A549 (cell line): ENCODE measurements around the gene GSTK1. TPM values are rescaled to one million over a fixed set of nuclear protein-coding genes. Genes with fewer than 3 reads are reported as not detected.

Experiments
- ATAC-seq, 2 experiments: fragments of 200-7000 bp in 1 of 2; fragments of >200 bp in 1 of 2; cut with Nextera tagmentation in 1 of 2; cut with Tn5 transposase in 1 of 2; 3 replicates each; pipeline versions ENCODE4 v1.8.0 to v1.9.1; 2018 to 2020; ENCODE audit warnings: mild to moderate bottlenecking in 1 of 2, moderate library complexity in 1 of 2
- CTCF ChIA-PET: fragments of 300-600 bp; sonication (Branson Sonifier 250); formaldehyde crosslinking; extraction: SDS; loops from one replicate; lab custom pipeline; 2021; ENCODE audit warnings: antibody characterized with exemption, inconsistent platforms; lab: Yijun Ruan, JAX
- POLR2A ChIA-PET: fragments of 350-600 bp; formaldehyde crosslinking; extraction: SDS; loops from one replicate; lab custom pipeline; 2021; ENCODE audit warnings: antibody characterized with exemption, inconsistent platforms; lab: Yijun Ruan, JAX
- DNase-seq, 2 experiments: peaks; one replicate each; pipeline versions ENCODE4 v3.0.0 to v3.0.0-alpha.2; 2011 to 2016; ENCODE audit warnings: low read depth in 1 of 2, low spot score in 1 of 2
- FAIRE-seq: peaks from 2 replicates; lab custom pipeline; 2011; peaks lifted over from hg19 to GRCh38; lab: Jason Lieb, UNC
- H3K27ac ChIP-seq, 2 experiments: fragments of >200 bp; sonication (Bioruptor Twin); formaldehyde crosslinking; 3 replicates each; pipeline ENCODE4 v1.5.1; 2016 to 2017
- H3K4me1 ChIP-seq: fragments of >200 bp; sonication (Bioruptor Twin); formaldehyde crosslinking; 3 replicates; pipeline ENCODE4 v1.6.1; 2016
- H3K4me2 ChIP-seq: fragments of >200 bp; sonication (Bioruptor Twin); formaldehyde crosslinking; 3 replicates; pipeline ENCODE4 v1.6.1; 2016
- H3K4me3 ChIP-seq: fragments of >200 bp; sonication (Bioruptor Twin); formaldehyde crosslinking; 3 replicates; pipeline ENCODE4 v1.5.1; 2016
- H3K9me3 ChIP-seq: fragments of >200 bp; sonication (Bioruptor Twin); formaldehyde crosslinking; 3 replicates; pipeline ENCODE4 v1.6.1; 2016
- CHD2 ChIP-seq: fragments of 150-350 bp; IDR thresholded peaks from 2 replicates; pipeline ENCODE4 v1.6.1; 2014; ENCODE audit warnings: low read length; ENCODE audit not compliant: partially characterized antibody
- CHD4 ChIP-seq: fragments of 200-600 bp; sonication (generic); IDR thresholded peaks from 2 replicates; pipeline ENCODE4 v1.6.1; 2016; ENCODE audit warnings: antibody characterized with exemption, mild to moderate bottlenecking, borderline replicate concordance
- ELK1 ChIP-seq: fragments of 150-350 bp; IDR thresholded peaks from 2 replicates; pipeline ENCODE4 v1.6.1; 2014; ENCODE audit warnings: low read depth, mild to moderate bottlenecking, low read length
- HDAC2 ChIP-seq: fragments of 200-600 bp; sonication (generic); IDR thresholded peaks from 2 replicates; pipeline ENCODE4 v1.6.1; 2016
- JUN ChIP-seq, 2 experiments: fragments of >200 bp; sonication (Bioruptor Twin); formaldehyde crosslinking; IDR thresholded peaks; 2 replicates in 1 of 2; 3 replicates in 1 of 2; pipeline ENCODE4 v1.6.1; 2016 to 2017
- KDM5A ChIP-seq: fragments of 200-600 bp; sonication (generic); IDR thresholded peaks from 2 replicates; pipeline ENCODE4 v1.6.1; 2016; ENCODE audit warnings: antibody characterized with exemption, mild to moderate bottlenecking
- MAX ChIP-seq: IDR thresholded peaks from 2 replicates; pipeline ENCODE4 v1.6.1; 2012
- NR3C1 ChIP-seq: fragments of >200 bp; sonication (Bioruptor Twin); formaldehyde crosslinking; IDR thresholded peaks from 3 replicates; pipeline ENCODE4 v1.6.1; 2017
- RARB ChIP-seq: fragments of 250-450 bp; sonication (Bioruptor Pico); IDR thresholded peaks from 2 replicates; pipeline ENCODE4 v1.8.0; 2021; ENCODE audit warnings: mild to moderate bottlenecking, moderate library complexity
- RFX5 ChIP-seq: fragments of 450-650 bp; IDR thresholded peaks from 2 replicates; pipeline ENCODE4 v1.7.1; 2014; ENCODE audit warnings: antibody characterized with exemption, mild to moderate bottlenecking, moderate library complexity
- RNF2 ChIP-seq: fragments of 200-600 bp; sonication (generic); IDR thresholded peaks from 2 replicates; pipeline ENCODE4 v1.6.1; 2016; ENCODE audit warnings: low read depth, mild to moderate bottlenecking, antibody characterized with exemption, moderate library complexity, borderline replicate concordance
- TP53 ChIP-seq: fragments of 250-450 bp; sonication (Bioruptor Pico); IDR thresholded peaks from 2 replicates; pipeline ENCODE4 v1.5.0; 2021; ENCODE audit warnings: mild to moderate bottlenecking, moderate library complexity
- ZSCAN20 ChIP-seq: fragments of 250-450 bp; sonication (Bioruptor Pico); IDR thresholded peaks from 2 replicates; pipeline ENCODE4 v1.8.0; 2022; ENCODE audit warnings: mild to moderate bottlenecking, moderate library complexity
- WGBS: methylation state at CpG from one replicate; pipeline ENCODE4 v1.1.6; 2017; ENCODE audit errors: missing lambda C conversion rate; 5-methylcytosine and 5-hydroxymethylcytosine counted together
- polyA plus RNA-seq, 4 experiments: library from polyadenylated mRNA; depleted of rRNA in 3 of 4; stranded (reverse); fragments of >200 nt; fragmentation: RNase III in 1 of 4; extraction: RNeasy Plus Mini Kit Qiagen cat#74134 plus additional on column Dnase treatment in 1 of 4; gene quantifications; 2 replicates in 3 of 4; 3 replicates in 1 of 4; pipeline ENCODE4 v1.2.3, GENCODE V29; 2011 to 2017
- TF ChIP-seq, protein P1 (sequence below): fragments of >200 bp; sonication (Bioruptor Twin); formaldehyde crosslinking; IDR thresholded peaks from 3 replicates; pipeline ENCODE4 v1.5.1; 2016
- TF ChIP-seq, protein P2 (sequence below): fragments of 250-450 bp; sonication (Bioruptor Pico); IDR thresholded peaks from 2 replicates; pipeline ENCODE4 v1.5.0; 2020; ENCODE audit warnings: low read depth, mild to moderate bottlenecking, moderate library complexity

The GSTK1 gene
- polyA plus RNA-seq, 2 of the 4 experiments (the other 2 are of a cell fraction): 76.6 to 91.5 TPM

GRCh38 chr7:143237366-143237765 is 25.9 kb upstream of the GSTK1 start:
- Histone ChIP-seq H3K4me2 (no peak overlapping the region), H3K4me3 (no peak overlapping the region), H3K4me1 (no peaks in the 10 kb centered on the region), H3K9me3 (peaks cover 9% of the 10 kb centered on the region), H3K27ac (no peak overlapping the region)
- POLR2A ChIA-PET: no interaction called here
- FAIRE-seq (no peak), DNase-seq (no peak), ATAC-seq (no peak)
- CTCF ChIA-PET: no interaction called here
- no peak for TF ChIP-seq MAX
- TF ChIP-seq JUN (IDR thresholded peaks at IDR 0.05): no peak

DNA sequence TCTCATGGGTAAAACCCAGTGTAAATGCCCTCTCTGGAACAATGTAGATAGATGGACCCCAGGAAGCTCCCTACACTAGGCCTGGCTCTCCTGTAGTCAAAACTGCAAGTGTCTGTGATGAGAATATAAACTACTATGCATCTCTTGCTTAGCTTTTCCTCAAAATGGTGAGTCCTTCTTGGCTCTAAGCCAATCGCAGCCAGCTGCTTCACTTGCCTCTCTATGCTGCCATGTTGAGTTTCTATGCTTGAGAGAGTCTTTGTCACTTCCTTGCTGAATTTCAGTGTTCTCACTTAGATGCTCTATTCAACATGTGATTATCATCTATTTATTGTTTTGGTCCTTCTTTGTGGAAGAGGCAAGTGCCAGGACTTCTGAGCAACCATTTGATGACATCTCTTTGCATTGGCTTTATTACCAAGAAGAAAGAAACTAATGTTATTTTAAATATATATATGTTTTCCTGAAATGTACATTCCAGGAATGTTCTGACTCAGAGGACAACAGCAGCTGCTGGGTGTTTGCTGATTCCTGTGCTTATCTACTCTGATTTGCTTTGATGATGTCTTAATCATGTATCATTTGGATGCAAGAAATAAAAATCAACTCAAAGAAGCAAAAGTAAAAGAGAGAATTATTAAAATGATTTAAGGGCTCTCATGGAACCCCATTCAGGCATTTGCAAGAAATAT is 24.8 kb upstream of the GSTK1 start:
- TF ChIP-seq ELK1 (no peak), ZSCAN20 (CRISPR knock-in tag) (no peak), RARB (no peak), HDAC2 (no peak), RFX5 (no peak), CHD4 (no peak), CHD2 (no peak), NR3C1 (no peak), TP53 (CRISPR knock-in tag) (no peak)
- H3K4me3 ChIP-seq: no peak overlapping the region
- ATAC-seq (no peak), DNase-seq (no peak), FAIRE-seq (no peak)
- no peak overlapping the region for H3K4me2 ChIP-seq
- WGBS: 30% methylated on average over 1 of the region's 1 CpG
- ChIA-PET POLR2A (no interaction called here), CTCF (interaction anchor here (2.9 to 3.7 kb wide), 3 partner anchors 63 to 178 kb away, joined by 33 to 42 read pairs (median 37); no protein-coding TSS in a partner anchor)
- H3K27ac ChIP-seq: no peak overlapping the region
- no peaks in the 10 kb centered on the region for H3K4me1 ChIP-seq
- H3K9me3 ChIP-seq: peaks cover 9% of the 10 kb centered on the region

GRCh38 chr7:143239813-143240212 is 23.4 kb upstream of the GSTK1 start:
- peaks cover 9% of the 10 kb centered on the region for H3K9me3 ChIP-seq
- ATAC-seq: no peak
- CTCF ChIA-PET: interaction anchor here (0.7 to 3.7 kb wide), 39 partner anchors 8 to 497 kb away, joined by 3 to 42 read pairs (median 7); partner anchors contain the start of genes GSTK1 and TAS2R40
- FAIRE-seq: no peak
- H3K4me1 ChIP-seq: peaks cover 3% of the 10 kb centered on the region
- H3K4me3 ChIP-seq: no peak overlapping the region
- no peak overlapping the region for H3K27ac ChIP-seq
- POLR2A ChIA-PET: interaction anchor here (1.2 to 1.4 kb wide), 2 partner anchors 48 to 140 kb away, joined by 4 read pairs; no protein-coding TSS in a partner anchor
- no peak overlapping the region for H3K4me2 ChIP-seq
- TF ChIP-seq, protein P1, sequence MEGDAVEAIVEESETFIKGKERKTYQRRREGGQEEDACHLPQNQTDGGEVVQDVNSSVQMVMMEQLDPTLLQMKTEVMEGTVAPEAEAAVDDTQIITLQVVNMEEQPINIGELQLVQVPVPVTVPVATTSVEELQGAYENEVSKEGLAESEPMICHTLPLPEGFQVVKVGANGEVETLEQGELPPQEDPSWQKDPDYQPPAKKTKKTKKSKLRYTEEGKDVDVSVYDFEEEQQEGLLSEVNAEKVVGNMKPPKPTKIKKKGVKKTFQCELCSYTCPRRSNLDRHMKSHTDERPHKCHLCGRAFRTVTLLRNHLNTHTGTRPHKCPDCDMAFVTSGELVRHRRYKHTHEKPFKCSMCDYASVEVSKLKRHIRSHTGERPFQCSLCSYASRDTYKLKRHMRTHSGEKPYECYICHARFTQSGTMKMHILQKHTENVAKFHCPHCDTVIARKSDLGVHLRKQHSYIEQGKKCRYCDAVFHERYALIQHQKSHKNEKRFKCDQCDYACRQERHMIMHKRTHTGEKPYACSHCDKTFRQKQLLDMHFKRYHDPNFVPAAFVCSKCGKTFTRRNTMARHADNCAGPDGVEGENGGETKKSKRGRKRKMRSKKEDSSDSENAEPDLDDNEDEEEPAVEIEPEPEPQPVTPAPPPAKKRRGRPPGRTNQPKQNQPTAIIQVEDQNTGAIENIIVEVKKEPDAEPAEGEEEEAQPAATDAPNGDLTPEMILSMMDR: no peak
- TF ChIP-seq, protein P2, sequence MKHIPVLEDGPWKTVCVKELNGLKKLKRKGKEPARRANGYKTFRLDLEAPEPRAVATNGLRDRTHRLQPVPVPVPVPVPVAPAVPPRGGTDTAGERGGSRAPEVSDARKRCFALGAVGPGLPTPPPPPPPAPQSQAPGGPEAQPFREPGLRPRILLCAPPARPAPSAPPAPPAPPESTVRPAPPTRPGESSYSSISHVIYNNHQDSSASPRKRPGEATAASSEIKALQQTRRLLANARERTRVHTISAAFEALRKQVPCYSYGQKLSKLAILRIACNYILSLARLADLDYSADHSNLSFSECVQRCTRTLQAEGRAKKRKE (CRISPR knock-in tag): no peak
- TF ChIP-seq RNF2 (no peak), RARB (no peak), CHD2 (no peak), ELK1 (no peak), KDM5A (no peak)
- DNase-seq: no peak
